ENCODE measurements around the gene CLDN4.

GRCh38 chr7:73882047-73882402 is 51.2 kb downstream of the CLDN4 start:
- no peak for TF ChIP-seq CTCF (IDR thresholded peaks at IDR 0.05)
- no peak for TF ChIP-seq POLR2A (IDR thresholded peaks at IDR 0.05)
- no peak for TF ChIP-seq POLR2AphosphoS5 (IDR thresholded peaks at IDR 0.05; ENCODE audit: insufficient read depth in 1 of 2, low read depth in 1 of 2)

Data from vagina (tissue), 2 donors.